GM06990 (cell line): ENCODE results near the gene ALDH1L2.

Experiments used
- DNase-seq: peaks from one replicate; pipeline ENCODE4 v3.0.0-alpha.2; 2011; ENCODE audit not compliant: insufficient read length; ENCODE audit errors: extremely low read depth
- H3K27me3 ChIP-seq: replicated peaks from 2 replicates; pipeline ENCODE4 v1.6.0; 2011; ENCODE audit warnings: low read length; ENCODE audit not compliant: control insufficient read depth, insufficient read depth
- H3K36me3 ChIP-seq: 2 replicates; pipeline ENCODE4 v1.5.1; 2011; ENCODE audit warnings: low read length; ENCODE audit not compliant: control insufficient read depth, insufficient read depth
- H3K4me3 ChIP-seq: replicated peaks from 2 replicates; pipeline ENCODE4 v1.5.1; 2011; ENCODE audit warnings: low read depth, mild to moderate bottlenecking, control low read depth, low read length
- CTCF ChIP-seq: IDR thresholded peaks from 2 replicates; pipeline ENCODE4 v1.5.1; 2011; ENCODE audit warnings: low read length, control low read depth, mild to moderate bottlenecking, inconsistent platforms; ENCODE audit not compliant: insufficient read depth, poor library complexity, severe bottlenecking

Gene ALDH1L2

GRCh38 chr12:105015543-105015942 lies 68.7 kb downstream of the ALDH1L2 start:
- TF ChIP-seq CTCF = no peak
- DNase-seq = no peak
- Histone ChIP-seq H3K27me3 (no peaks in the 10 kb centered on the region), H3K4me3 (no peak overlapping the region), H3K36me3 (no peaks in the 10 kb centered on the region; the same call in none of the 2 replicates)

DNA sequence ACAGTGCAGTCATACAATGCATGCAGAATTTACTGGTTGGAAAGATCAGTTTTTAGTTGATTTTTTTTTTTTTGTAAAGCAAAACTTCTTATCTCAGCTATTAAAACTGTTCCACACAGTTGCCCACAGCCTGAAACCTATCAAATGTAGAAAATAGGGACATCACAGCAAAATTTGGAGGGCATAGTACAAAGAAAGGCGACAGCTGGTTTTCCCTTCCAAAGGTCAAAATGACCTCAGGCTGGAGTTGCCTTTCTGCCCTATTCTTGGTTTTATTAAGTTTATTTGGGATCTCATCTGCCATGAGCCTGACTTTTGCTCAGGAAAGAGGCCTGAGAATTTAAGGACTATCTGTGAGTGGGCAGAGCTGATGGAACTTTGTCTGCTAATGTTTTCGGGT lies 69.7 kb downstream of the ALDH1L2 start:
- no peak for TF ChIP-seq CTCF
- Histone ChIP-seq H3K27me3 (no peaks in the 10 kb centered on the region), H3K36me3 (no peaks in the 10 kb centered on the region; the same call in none of the 2 replicates), H3K4me3 (no peak overlapping the region)
- DNase-seq = no peak

DNA sequence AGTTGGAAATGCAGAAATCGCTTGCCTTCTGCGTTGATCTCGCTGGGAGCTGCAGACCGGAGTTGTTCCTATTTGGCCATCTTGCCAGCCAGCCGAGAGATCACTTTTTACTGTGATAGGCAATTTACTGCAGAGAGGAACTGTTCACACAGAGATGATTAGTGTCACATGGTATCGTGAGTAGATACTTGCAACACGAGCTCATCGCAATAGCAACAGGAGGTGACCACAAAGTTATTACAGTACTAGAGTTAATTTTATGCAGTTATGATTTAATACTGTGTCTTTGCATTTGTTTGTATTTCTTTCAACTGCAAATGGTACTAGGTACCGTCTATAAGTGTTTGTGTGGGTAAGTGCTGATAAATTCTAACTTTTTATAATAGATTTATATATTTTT lies 70.4 kb downstream of the ALDH1L2 start:
- Histone ChIP-seq H3K4me3 (no peak overlapping the region), H3K27me3 (no peaks in the 10 kb centered on the region), H3K36me3 (no peaks in the 10 kb centered on the region; the same call in none of the 2 replicates)
- no peak for DNase-seq
- TF ChIP-seq CTCF = no peak

DNA sequence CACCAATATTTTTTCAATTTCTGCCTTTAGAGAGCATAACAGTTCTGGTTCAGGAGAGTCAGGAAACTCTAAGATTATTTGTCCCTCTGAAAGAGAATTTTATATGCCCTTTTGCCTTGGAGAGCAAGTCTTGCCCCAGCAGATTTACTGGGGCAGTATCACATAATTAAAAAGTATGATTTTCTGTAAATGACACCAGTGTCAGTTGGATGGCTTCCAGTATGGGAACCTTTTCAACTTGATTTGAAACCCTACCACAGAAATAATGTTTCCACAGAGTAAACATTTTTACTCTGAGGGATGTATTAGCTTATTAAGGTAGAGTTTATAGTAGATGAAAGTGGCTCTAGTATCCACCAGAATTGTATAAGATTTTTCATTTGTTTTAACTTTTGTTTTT lies 82.8 kb downstream of the ALDH1L2 start:
- Histone ChIP-seq H3K27me3 (no peaks in the 10 kb centered on the region), H3K36me3 (peaks cover 15% of the 10 kb centered on the region), H3K4me3 (no peak overlapping the region)
- DNase-seq = no peak
- no peak for TF ChIP-seq CTCF

DNA sequence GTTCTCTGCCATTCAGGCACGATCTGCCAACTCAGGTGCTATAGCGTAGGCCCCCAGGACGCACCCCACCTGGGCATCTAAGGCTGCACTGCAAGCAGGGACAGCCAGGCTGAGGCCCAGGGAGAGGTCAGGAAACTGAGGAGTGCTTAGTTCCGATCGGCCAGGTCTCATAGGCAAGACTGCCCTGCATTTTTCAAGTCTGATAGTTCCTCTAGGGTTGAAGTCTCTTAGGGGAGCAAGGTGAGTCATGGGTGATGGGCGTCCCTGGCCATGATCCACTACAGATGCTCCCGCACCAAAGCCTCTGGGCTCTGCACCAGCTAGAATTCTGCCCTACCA lies 84.9 kb downstream of the ALDH1L2 start:
- no peak for TF ChIP-seq CTCF
- Histone ChIP-seq H3K4me3 (no peak overlapping the region), H3K36me3 (peaks cover 19% of the 10 kb centered on the region), H3K27me3 (no peaks in the 10 kb centered on the region)
- no peak for DNase-seq

DNA sequence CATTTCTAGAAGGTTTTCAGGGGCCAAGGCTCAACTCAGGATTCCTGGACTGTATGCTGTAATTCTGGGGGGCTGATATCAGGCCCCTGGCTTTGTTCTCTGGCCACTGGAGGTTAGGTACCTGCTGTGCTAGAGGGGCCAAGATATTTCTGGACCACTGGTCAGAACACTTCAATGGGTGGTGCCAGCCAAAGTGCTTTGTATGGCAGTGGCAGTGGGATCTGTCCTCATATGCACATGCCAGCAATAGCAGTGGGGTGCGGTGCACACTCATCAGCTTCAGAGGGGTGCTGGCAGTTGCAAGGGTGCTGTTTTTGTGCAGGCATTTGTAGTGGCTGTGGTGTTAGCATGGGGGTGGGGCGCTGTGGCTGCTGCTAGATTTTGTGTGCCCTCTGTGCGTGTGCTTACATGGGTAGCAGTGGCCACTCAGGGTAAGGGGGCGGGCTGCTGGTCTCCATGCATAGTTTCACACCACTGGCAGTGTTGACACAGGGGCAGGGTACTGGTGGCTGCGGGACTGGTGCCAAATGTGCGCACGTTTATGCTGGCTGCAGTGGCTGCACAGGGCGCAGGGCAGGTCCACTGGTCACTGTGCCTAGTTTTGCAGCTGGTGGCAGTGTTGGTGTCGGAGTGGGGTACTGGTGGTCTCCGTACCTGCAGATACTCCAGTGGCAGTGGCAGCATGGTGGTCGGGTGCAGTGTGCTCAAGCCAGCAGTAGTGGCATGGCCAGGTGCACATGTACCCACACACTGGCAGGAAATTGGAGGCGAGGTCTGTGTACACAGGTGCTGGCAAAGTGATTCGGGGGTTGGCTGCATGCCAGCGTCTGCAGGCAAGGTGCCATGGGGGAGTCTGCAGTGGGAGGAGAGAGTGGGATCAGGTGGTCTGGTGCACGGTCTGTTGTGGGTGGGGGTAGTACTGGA lies 85.6 kb downstream of the ALDH1L2 start:
- DNase-seq = no peak

More for the DNA sequence above, 85.6 kb downstream of the ALDH1L2 start:
- Histone ChIP-seq H3K4me3 (no peak overlapping the region), H3K36me3 (peaks cover 19% of the 10 kb centered on the region), H3K27me3 (no peaks in the 10 kb centered on the region)
- no peak for TF ChIP-seq CTCF
